Kidney capillary endothelial cell (primary cell): Measurements from ENCODE around the gene TBKBP1.

Experiments used
- DNase-seq: peaks from one replicate; pipeline ENCODE4 v3.0.0-alpha.2; 2018; ENCODE audit warnings: low spot score

Gene TBKBP1, protein sequence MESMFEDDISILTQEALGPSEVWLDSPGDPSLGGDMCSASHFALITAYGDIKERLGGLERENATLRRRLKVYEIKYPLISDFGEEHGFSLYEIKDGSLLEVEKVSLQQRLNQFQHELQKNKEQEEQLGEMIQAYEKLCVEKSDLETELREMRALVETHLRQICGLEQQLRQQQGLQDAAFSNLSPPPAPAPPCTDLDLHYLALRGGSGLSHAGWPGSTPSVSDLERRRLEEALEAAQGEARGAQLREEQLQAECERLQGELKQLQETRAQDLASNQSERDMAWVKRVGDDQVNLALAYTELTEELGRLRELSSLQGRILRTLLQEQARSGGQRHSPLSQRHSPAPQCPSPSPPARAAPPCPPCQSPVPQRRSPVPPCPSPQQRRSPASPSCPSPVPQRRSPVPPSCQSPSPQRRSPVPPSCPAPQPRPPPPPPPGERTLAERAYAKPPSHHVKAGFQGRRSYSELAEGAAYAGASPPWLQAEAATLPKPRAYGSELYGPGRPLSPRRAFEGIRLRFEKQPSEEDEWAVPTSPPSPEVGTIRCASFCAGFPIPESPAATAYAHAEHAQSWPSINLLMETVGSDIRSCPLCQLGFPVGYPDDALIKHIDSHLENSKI

DNA sequence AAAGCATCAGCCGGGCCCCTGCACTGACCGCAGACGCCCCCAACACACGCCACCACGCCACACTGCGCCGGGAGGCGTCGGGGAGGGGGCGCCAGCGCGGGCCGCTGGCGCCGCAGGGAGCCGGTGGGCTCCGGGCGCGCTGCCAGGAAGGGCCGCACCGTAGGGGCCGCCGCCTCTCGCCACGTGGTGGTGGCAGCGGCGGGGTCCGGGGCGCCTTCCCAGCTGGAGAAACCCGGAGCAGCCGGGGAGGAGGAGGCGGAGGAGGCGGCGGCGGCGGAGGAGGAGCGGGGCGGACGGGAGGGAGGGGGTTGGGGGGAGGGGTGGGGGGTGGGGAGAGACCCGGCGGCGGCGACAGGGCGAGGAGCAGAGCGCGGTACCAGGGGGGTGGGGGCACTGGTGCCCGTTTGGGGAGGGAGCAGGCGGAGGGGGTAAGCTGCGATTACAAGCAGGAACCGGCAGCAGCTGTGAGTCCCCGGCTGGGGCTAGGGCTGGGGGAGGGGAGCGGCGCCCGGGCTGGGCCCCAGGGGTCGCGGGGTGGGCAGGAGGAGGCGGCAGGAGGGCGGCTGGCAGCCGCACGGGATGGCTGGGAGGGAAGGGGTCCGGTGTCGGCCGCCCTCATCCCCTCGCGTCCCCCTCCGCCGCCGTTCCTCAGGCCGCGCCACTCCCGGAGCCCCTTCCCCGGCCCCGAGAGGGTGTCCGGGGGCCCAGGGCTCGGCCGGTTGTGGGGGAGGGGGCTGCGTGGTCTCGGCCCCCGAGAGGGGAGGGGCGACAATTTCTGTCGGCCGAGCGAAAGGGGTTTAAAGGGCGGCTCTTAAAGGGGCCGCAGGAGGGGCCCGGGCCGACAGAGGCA is at the start of gene TBKBP1:
Gene TBKBP1 (plus strand): TSS at position 431 of the 850 bp plus-strand sequence. CDS start 1,952 bp downstream, outside the sequence.
- DNase-seq = peak; percentile 36

- no peak for DNase-seq
Measured at GRCh38 chr17:47644324-47644723, 49.6 kb upstream of the TBKBP1 start.

DNA sequence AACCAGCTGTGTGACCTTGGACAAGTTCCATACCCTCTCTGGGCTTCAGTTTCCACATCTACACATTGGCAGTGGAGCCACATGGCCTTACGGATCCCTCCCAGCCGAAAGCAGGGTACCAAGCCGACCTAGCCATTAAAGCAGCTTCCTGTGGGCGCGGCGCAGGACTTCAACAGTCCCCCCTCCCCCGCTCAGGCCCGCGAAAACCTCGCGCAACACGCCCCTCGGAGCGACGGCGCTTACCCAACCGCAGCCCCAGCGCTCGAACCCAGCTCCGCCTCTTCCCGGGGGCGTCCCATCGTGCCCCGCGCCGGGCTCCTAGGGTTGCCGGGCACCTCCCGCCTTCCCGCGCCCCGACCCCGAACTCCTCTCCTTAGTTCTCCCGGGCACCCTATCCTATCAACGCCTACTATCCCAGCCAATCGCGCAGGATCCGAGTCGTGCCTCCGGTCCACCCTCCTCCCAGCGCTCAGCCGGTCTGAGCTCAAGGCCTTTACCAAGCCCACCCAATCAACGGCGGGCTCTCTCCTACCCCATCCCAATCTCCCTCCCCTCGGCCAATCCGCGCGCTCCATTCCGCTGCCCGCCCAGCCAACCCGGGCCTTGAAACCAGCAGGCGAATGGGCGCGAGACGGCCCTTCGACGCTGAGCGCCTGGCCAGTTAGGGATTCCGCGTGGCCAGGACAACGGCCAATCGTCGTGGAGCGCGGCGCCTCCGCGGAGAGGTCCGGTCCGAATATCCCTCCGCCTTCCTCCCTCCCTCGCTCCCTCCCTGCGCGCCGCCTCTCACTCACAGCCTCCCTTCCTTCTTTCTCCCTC is 44.6 kb upstream of the TBKBP1 start, which contains the start of gene KPNB1:
Gene KPNB1 (plus strand): TSS at position 767 of the 819 bp plus-strand sequence. CDS start 326 bp downstream, outside the sequence.
- DNase-seq = peak; percentile 99

- DNase-seq = peak; percentile 23
Measured at GRCh38 chr17:47649972-47650524, 43.9 kb upstream of the TBKBP1 start.

DNA sequence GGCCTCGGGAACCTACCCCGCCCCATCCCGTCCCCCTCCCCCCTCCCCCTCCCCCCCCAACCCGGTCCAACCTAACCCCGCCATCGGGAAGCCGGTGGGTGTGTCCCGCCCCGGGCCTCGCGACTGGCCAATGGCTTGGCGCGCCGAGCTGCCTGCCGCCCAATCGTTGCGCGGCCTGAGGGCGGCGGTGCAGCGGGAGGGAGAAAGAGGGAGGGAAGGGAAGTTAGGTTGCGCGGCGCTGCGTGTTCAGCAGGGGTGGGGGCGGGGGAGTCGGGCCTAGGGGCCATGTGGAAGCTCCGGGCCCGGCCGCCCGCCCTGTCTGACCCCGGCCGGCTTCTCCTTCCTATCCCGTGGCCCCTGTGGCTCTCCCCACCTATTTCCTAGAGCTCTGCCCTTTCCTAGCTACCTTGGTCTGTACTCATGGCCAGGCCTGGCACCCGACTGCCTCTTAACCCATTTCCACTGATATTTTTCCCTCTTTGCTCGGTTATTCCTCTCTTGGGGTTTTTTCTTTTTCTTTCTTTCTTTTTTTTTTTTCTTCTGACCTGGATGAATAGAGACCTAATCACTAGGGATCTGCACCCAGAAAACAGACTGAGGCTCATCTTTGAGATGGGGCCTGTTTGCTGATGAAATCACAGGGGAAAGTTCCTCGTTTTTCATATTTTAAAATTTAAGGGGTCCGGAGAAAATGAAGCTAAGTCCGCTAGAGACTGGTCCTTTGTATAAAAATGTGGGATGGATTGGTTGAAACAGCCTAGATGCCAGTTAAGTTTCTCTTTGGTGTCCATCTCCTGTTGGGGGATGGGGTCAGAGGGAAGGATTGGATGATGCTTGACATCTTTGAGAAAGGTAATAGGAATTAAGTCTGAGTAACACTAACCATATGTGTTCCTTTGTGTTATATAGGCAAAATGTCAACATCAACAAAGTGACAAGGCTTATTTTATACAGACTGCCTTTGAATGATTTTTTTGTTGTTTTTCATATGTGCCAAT is 43.1 kb upstream of the TBKBP1 start:
- peak; percentile 90 for DNase-seq

DNA sequence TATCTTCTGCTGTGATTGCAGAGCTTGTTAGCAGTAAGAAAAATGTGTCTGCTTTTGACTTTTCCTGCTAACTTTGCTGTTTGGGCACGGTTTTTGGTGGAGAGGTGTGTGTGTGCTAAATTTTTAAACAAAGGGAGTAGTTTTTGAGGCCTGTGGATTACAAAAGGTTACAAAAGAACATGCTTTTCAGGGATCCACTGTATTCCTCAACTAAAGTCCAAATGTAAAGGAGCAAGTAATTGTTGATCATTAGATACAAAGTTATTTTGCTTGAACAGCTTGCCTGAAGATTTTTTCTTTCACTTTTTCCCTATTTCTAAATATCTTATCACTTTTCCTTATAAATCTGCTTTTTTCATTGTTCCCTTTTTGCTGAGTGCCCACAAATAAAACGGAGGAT is 42.3 kb upstream of the TBKBP1 start:
- no peak for DNase-seq

DNA sequence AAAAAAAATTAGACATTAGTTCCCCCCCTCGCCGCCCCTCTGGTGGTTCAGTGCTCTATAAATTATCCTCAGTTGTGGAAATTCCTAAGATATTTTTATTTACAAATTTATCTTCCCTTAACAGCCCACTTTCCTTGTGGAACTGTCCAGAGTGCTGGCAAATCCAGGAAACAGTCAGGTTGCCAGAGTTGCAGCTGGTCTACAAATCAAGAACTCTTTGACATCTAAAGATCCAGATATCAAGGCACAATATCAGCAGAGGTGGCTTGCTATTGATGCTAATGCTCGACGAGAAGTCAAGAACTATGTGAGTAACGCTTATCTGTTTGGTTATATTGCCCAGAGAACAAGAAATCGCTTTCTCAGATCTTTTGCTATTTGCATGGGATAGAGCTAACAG is 41.4 kb upstream of the TBKBP1 start:
- no peak for DNase-seq

GRCh38 chr17:47653442-47653841 is 40.5 kb upstream of the TBKBP1 start:
- no peak for DNase-seq

GRCh38 chr17:47654991-47655390 is 39.0 kb upstream of the TBKBP1 start:
- no peak for DNase-seq

GRCh38 chr17:47660064-47660492 is 33.9 kb upstream of the TBKBP1 start:
- DNase-seq = no peak

- peak; percentile 66 for DNase-seq
Measured at GRCh38 chr17:47663912-47664623, 29.9 kb upstream of the TBKBP1 start.

GRCh38 chr17:47664624-47664941 is 29.4 kb upstream of the TBKBP1 start:
- DNase-seq = no peak

- DNase-seq = no peak
Measured at GRCh38 chr17:47665655-47666054, 28.3 kb upstream of the TBKBP1 start.

GRCh38 chr17:47669081-47669480 is 24.9 kb upstream of the TBKBP1 start:
- DNase-seq = no peak

DNA sequence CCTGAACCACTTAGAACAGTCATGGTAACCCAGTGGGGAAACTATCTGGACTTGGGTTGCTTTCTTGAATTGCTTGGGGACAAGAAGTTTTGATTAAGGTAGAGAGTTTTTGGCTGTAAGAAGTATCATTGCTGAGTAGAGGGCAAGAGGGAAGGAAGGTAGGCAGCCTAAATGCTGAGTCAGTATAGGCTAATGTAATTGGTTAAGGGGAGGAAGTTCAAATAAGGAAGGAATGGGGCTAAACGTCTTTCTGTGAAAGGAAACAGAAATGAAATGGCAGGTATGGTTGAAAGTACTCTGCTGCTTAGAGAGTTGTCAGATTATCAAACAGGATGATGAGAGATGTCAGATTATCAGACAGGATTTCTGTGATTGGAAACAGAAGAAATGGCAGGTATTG is 23.9 kb upstream of the TBKBP1 start:
- no peak for DNase-seq

DNA sequence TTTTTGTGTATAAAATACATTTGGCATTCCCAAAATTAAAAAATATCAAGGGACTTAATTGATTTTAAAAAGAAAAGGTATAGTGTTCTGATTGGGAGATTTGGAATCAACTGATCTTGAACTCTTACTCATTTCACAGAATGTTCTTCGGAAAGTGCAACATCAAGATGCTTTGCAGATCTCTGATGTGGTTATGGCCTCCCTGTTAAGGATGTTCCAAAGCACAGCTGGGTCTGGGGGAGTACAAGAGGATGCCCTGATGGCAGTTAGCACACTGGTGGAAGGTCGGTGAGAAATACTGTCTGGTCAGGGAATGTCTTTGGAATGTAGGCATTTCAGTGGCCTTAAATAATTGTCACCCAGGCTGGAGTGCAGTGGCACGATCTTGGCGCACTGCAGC is 19.5 kb upstream of the TBKBP1 start:
- no peak for DNase-seq

DNA sequence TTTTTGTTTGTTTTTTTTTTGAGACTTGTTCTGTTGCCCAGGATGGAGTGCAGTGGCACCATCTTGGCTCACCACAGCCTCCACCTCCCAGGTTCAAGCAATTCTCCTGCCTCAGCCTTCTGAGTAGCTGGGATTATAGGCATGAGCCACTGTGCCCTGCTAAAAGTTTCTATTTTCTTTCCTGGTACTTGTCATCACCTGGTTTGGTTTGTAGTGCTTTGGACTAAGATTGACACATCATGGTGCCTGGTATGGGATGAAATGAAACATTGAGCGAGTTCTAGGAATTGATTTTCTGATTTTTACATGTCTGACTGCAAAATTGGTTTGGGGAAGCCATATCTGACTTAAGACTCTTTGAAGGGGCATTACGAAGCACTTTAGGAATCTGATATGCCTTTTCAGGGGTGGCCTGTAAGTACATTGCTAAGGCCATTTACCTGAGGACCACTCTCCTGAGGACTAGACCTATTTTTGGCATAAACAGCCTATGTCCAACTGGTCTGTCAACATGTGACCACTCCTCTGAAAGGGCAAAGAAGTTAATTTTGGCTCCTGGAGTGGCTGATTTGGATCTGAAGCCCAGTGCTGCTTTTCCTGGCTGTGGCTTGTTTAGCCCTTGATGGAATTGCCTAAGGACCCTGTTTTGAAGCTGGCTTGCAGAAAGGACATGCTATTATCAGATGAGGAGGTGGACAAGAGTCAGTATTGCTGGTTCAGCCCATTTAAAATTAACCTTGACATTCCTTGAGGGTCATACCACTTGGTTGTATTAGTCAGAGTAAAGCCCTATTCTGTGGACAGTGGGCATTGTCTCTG is 18.4 kb upstream of the TBKBP1 start:
- no peak for DNase-seq

DNA sequence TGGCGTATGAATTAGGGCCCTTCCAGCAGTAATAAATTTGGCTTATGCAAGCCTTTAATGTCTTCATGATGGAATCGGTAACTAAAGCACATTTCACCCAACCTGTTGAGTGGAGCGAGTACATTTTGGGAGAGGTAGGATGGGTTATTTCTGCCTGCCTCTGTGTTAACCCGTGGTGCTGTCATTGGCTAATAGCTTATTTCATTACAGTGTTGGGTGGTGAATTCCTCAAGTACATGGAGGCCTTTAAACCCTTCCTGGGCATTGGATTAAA is 17.8 kb upstream of the TBKBP1 start:
- DNase-seq = no peak
